Kidney (tissue), 14 donors: ENCODE results near the gene ZNF316. TPM values are rescaled to one million over a fixed set of nuclear protein-coding genes. Genes with fewer than 3 reads are reported as not detected.
"Not testable (repeated sequence)": the region's sequence is repeated elsewhere in the genome, so short reads cannot be mapped to it uniquely, and the experiment has no call there.

Source experiments
- DNase-seq, 5 donors: peaks; one replicate each; pipeline ENCODE4 v3.0.0-alpha.2; 2013 to 2020
- FAIRE-seq: peaks from 2 replicates; lab custom pipeline; 2012; peaks lifted over from hg19 to GRCh38; lab: Jason Lieb, UNC
- H3K27ac ChIP-seq, 2 donors: one replicate each; pipeline ENCODE4 v1.7.0; 2013; ENCODE audit warnings: low read depth in 2 of 2, low read length in 2 of 2, inconsistent platforms in 1 of 2
- H3K27me3 ChIP-seq: one replicate; pipeline ENCODE4 v1.7.1; 2013; ENCODE audit warnings: low read length, inconsistent platforms; ENCODE audit not compliant: control insufficient read depth, insufficient read depth
- H3K36me3 ChIP-seq, 3 donors: one replicate each; pipeline versions ENCODE4 v1.7.0 to v1.7.1; 2013; ENCODE audit warnings: low read length in 3 of 3, control low read depth in 1 of 3, inconsistent platforms in 1 of 3; ENCODE audit not compliant: insufficient read depth in 3 of 3, control insufficient read depth in 2 of 3
- H3K4me1 ChIP-seq, 3 donors: one replicate each; pipeline versions ENCODE4 v1.7.0 to v1.7.1; 2013; ENCODE audit warnings: low read length in 3 of 3, inconsistent platforms in 1 of 3, low read depth in 1 of 3; ENCODE audit not compliant: control insufficient read depth in 2 of 3, insufficient read depth in 2 of 3
- H3K4me3 ChIP-seq, 3 donors: one replicate each; pipeline versions ENCODE4 v1.7.0 to v1.8.1; 2013; ENCODE audit warnings: low read length in 3 of 3, control low read depth in 1 of 3, inconsistent platforms in 1 of 3
- H3K9ac ChIP-seq, 3 donors: one replicate each; pipeline versions ENCODE4 v1.7.0 to v1.7.1; 2013; ENCODE audit warnings: low read length in 3 of 3, control low read depth in 1 of 3, inconsistent platforms in 1 of 3
- H3K9me3 ChIP-seq, 3 donors: one replicate each; pipeline versions ENCODE4 v1.7.0 to v1.7.1; 2013; ENCODE audit warnings: low read length in 3 of 3, control low read depth in 1 of 3, inconsistent platforms in 1 of 3; ENCODE audit not compliant: control insufficient read depth in 2 of 3, insufficient read depth in 1 of 3
- CTCF ChIP-seq: IDR thresholded peaks from 3 replicates; pipeline ENCODE4 v1.5.1; 2012; ENCODE audit warnings: mild to moderate bottlenecking, moderate library complexity, borderline replicate concordance; ENCODE audit not compliant: insufficient read depth; ENCODE audit errors: extremely low read depth
- intact Hi-C: fragments of 100-400 bp; cut with DNase I; formaldehyde crosslinking; loops from one replicate; pipeline ENCODE4 v1.11.1; 2022
- polyA plus RNA-seq: library from polyadenylated mRNA; stranded (reverse); fragments of 350-450 nt; fragmentation: Illumina TruSeq; extraction: RNeasy Lipid Tissue Mini Kit (QIAGEN cat#74804); gene quantifications from one replicate; pipeline ENCODE4 v1.2.3, GENCODE V29; 2014; ENCODE audit warnings: low read depth, low replicate concordance; ENCODE audit not compliant: insufficient read depth
- total RNA-seq: library from RNA; stranded (reverse); fragmentation: NEBNext Ultra II Directional; extraction: Animal tissue kit (Norgen Biotek cat#: 25700); gene quantifications from one replicate; pipeline ENCODE4 v1.2.1, GENCODE V29; 2021
- donor health status: control.
- donor health status: control.
- donor health status: control.
- donor health status: control.
- donor health status: control.
- donor health status: DM: yes; HTN: yes; CAD: no.
- donor health status: Normal renal cell carcinoma (clear cell type).

ZNF316 gene
- total and polyA plus RNA-seq, 2 donors from 2014 or later = 7.2 to 31.7 TPM

GRCh38 chr7:6658618-6659345 lies 21.7 kb downstream of the ZNF316 start:
- no peak for DNase-seq
- Histone ChIP-seq H3K9me3 (no peaks in the 10 kb centered on the region), H3K27ac (no peak overlapping the region), H3K4me3 (no peak overlapping the region), H3K9ac (no peak overlapping the region), H3K36me3 (no peaks in the 10 kb centered on the region), H3K4me1 (no peaks in the 10 kb centered on the region), H3K27me3 (no peaks in the 10 kb centered on the region)
- no peak for TF ChIP-seq CTCF
- no peak for FAIRE-seq
- intact Hi-C loops = no loop called here

GRCh38 chr7:6670851-6671250 lies 33.7 kb downstream of the ZNF316 start:
- H3K4me3 ChIP-seq, intact Hi-C loops, FAIRE-seq, H3K27me3 ChIP-seq, H3K9ac ChIP-seq, H3K4me1 ChIP-seq, H3K27ac ChIP-seq, DNase-seq, H3K36me3 ChIP-seq: not testable (repeated sequence)
- H3K9me3 ChIP-seq = peaks cover 0 to 26% (median 18%) of the 10 kb centered on the region in 3 donors

GRCh38 chr7:6675807-6676405 lies 38.8 kb downstream of the ZNF316 start:
- intact Hi-C loops = no loop called here
- Histone ChIP-seq H3K4me1 (no peaks in the 10 kb centered on the region), H3K9me3 (peaks cover 3 to 69% (median 35%) of the 10 kb centered on the region in 3 donors), H3K27me3 (no peaks in the 10 kb centered on the region), H3K9ac (no peak overlapping the region), H3K4me3 (no peak overlapping the region), H3K36me3 (no peaks in the 10 kb centered on the region), H3K27ac (no peak overlapping the region)
- DNase-seq = no peak
- FAIRE-seq = no peak
- no peak for TF ChIP-seq CTCF

DNA sequence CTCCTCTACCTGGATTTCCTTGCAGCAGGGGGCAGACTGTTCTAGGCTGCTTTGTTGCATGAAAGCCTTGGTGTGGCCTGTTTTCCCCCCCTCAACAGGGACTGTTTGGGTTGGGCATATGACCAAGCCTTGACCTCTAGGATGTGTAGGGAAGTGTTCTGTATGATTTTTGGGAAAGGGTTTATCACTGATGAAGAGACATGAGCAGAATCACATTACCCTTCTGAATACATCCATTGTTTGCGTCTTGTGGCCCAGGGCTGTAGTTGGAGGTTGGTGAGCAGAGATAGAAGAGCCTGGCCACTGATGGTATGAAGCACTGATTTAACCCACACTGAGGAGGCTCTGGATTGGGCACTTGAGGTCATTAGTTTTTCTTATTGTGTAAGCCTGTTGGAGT lies 43.0 kb downstream of the ZNF316 start:
- no peak for TF ChIP-seq CTCF
- Histone ChIP-seq H3K36me3 (no peaks in the 10 kb centered on the region), H3K4me1 (no peaks in the 10 kb centered on the region), H3K27ac (no peak overlapping the region), H3K9me3 (peaks cover 3 to 87% (median 35%) of the 10 kb centered on the region in 3 donors), H3K4me3 (no peak overlapping the region), H3K9ac (no peak overlapping the region), H3K27me3 (no peaks in the 10 kb centered on the region)
- no peak for FAIRE-seq
- DNase-seq = no peak
- intact Hi-C loops = no loop called here
